ENCODE data around the gene MRPL19.
"Not testable (repeated sequence)": the region's sequence is repeated elsewhere in the genome, so short reads cannot be mapped to it uniquely, and the experiment has no call there.

DNA sequence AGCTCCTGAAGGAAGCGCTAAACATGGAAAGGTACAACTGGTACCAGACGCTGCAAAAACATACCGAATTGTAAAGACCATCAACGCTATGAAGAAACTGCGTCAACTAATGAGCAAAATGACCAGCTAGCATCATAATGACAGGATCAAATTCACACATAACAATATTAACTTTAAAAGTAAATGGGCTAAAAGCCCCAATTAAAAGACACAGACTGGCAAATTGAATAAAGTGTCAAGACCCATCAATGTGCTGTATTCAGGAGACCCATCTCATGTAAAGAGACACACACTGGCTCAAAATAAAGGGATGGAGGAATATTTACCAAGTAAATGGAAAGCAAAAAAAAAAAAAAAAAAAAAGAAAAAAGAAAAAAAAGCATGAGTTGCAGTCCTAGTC, 36.8 kb downstream of the MRPL19 start:
- TF ChIP-seq, protein P1, sequence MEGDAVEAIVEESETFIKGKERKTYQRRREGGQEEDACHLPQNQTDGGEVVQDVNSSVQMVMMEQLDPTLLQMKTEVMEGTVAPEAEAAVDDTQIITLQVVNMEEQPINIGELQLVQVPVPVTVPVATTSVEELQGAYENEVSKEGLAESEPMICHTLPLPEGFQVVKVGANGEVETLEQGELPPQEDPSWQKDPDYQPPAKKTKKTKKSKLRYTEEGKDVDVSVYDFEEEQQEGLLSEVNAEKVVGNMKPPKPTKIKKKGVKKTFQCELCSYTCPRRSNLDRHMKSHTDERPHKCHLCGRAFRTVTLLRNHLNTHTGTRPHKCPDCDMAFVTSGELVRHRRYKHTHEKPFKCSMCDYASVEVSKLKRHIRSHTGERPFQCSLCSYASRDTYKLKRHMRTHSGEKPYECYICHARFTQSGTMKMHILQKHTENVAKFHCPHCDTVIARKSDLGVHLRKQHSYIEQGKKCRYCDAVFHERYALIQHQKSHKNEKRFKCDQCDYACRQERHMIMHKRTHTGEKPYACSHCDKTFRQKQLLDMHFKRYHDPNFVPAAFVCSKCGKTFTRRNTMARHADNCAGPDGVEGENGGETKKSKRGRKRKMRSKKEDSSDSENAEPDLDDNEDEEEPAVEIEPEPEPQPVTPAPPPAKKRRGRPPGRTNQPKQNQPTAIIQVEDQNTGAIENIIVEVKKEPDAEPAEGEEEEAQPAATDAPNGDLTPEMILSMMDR (IDR thresholded peaks at IDR 0.05) = not testable (repeated sequence)
- not testable (repeated sequence) for TF ChIP-seq EP300, POLR2A (IDR thresholded peaks at IDR 0.05)

Data from ovary (tissue), 3 donors.